Lower lobe of right lung (tissue), 2 donors: ENCODE data around the gene ACKR3. TPM values are rescaled to one million over a fixed set of nuclear protein-coding genes. Genes with fewer than 3 reads are reported as not detected.
A peak's percentile ranks its signal among the peaks of the same experiment; 100 is the strongest.

Source experiments
- ATAC-seq, 2 donors: fragments of 200-7000 bp; cut with Tn5 transposase; one replicate each; pipeline ENCODE4 v1.9.1; 2020 to 2022; ENCODE audit warnings: mild to moderate bottlenecking in 2 of 2, moderate library complexity in 2 of 2
- DNase-seq: peaks from one replicate; pipeline ENCODE4 v3.0.0-alpha.2; 2020
- H3K27ac ChIP-seq: fragments of 200-600 bp; one replicate; pipeline ENCODE4 v1.8.0; 2022
- H3K27me3 ChIP-seq: fragments of 200-600 bp; one replicate; pipeline ENCODE4 v1.8.0; 2022; ENCODE audit warnings: low read depth
- H3K36me3 ChIP-seq: fragments of 200-600 bp; one replicate; pipeline ENCODE4 v1.8.0; 2022; ENCODE audit warnings: mild to moderate bottlenecking
- H3K4me1 ChIP-seq: fragments of 200-600 bp; one replicate; pipeline ENCODE4 v1.8.0; 2022
- H3K4me3 ChIP-seq: fragments of 200-600 bp; one replicate; pipeline ENCODE4 v1.8.0; 2022; ENCODE audit warnings: mild to moderate bottlenecking
- H3K9me3 ChIP-seq: fragments of 200-600 bp; one replicate; pipeline ENCODE4 v1.8.0; 2022
- CTCF ChIP-seq: fragments of 200-600 bp; IDR thresholded peaks from one replicate; pipeline ENCODE4 v1.8.0; 2022; ENCODE audit warnings: antibody characterized with exemption, mild to moderate bottlenecking
- intact Hi-C: fragments of 100-400 bp; cut with DNase I; formaldehyde crosslinking; loops from one replicate; pipeline ENCODE4 v1.11.0; 2022
- total RNA-seq: library from RNA; stranded (reverse); fragmentation: NEBNext Ultra II Directional; extraction: Animal tissue kit (Norgen Biotek cat#: 25700); gene quantifications from one replicate; pipeline ENCODE4 v1.2.1, GENCODE V29; 2021
- donor health status: DM: no; HTN: yes; CAD: no; lungs with severe emphysema.

Gene ACKR3
- total RNA-seq, 1 donor from 2014 or later = 12.6 TPM

GRCh38 chr2:236545248-236545658, 24.4 kb upstream of the ACKR3 start:
- Histone ChIP-seq H3K36me3 (no peaks in the 10 kb centered on the region), H3K27ac (no peak overlapping the region), H3K4me1 (peaks cover 7% of the 10 kb centered on the region), H3K9me3 (no peaks in the 10 kb centered on the region), H3K27me3 (no peaks in the 10 kb centered on the region), H3K4me3 (no peak overlapping the region)
- DNase-seq (no peak), ATAC-seq (no peak)
- no peak for TF ChIP-seq CTCF
- intact Hi-C loops = no loop called here

- intact Hi-C loops = no loop called here
- no peaks in the 10 kb centered on the region for H3K36me3 ChIP-seq
- peak overlapping the region; percentile 38 for H3K27ac ChIP-seq
- no peak for DNase-seq
- no peaks in the 10 kb centered on the region for H3K27me3 ChIP-seq
- H3K9me3 ChIP-seq = no peaks in the 10 kb centered on the region
- peak in 1 of 2 donors; percentile 48 for ATAC-seq
- no peak overlapping the region for H3K4me3 ChIP-seq
- H3K4me1 ChIP-seq = peaks cover 9% of the 10 kb centered on the region
- no peak for TF ChIP-seq CTCF
Observed at GRCh38 chr2:236545814-236546480, 23.7 kb upstream of the ACKR3 start.

- no peak for TF ChIP-seq CTCF
- peak overlapping the region; percentile 38 for H3K27ac ChIP-seq
- no peaks in the 10 kb centered on the region for H3K9me3 ChIP-seq
- H3K36me3 ChIP-seq = no peaks in the 10 kb centered on the region
- H3K27me3 ChIP-seq = no peaks in the 10 kb centered on the region
- no peak overlapping the region for H3K4me3 ChIP-seq
- H3K4me1 ChIP-seq = peaks cover 13% of the 10 kb centered on the region
- DNase-seq (no peak), ATAC-seq (peak; percentile 11 to 45)
- intact Hi-C loops = no loop called here
Observed at GRCh38 chr2:236546561-236547002, 23.0 kb upstream of the ACKR3 start.

GRCh38 chr2:236547725-236548124, 21.9 kb upstream of the ACKR3 start:
- Histone ChIP-seq H3K9me3 (no peaks in the 10 kb centered on the region), H3K27me3 (no peaks in the 10 kb centered on the region), H3K27ac (no peak overlapping the region), H3K36me3 (no peaks in the 10 kb centered on the region), H3K4me3 (no peak overlapping the region), H3K4me1 (peaks cover 20% of the 10 kb centered on the region)
- intact Hi-C loops = no loop called here
- no peak for TF ChIP-seq CTCF
- DNase-seq (no peak), ATAC-seq (no peak)

- H3K4me3 ChIP-seq = no peak overlapping the region
- no peak for ATAC-seq
- no peak overlapping the region for H3K27ac ChIP-seq
- no peaks in the 10 kb centered on the region for H3K36me3 ChIP-seq
- H3K27me3 ChIP-seq = no peaks in the 10 kb centered on the region
- intact Hi-C loops = no loop called here
- no peak for DNase-seq
- H3K9me3 ChIP-seq = no peaks in the 10 kb centered on the region
- peaks cover 24% of the 10 kb centered on the region for H3K4me1 ChIP-seq
- TF ChIP-seq CTCF = no peak
Observed at GRCh38 chr2:236548179-236548921, 21.3 kb upstream of the ACKR3 start.
